ENCODE measurements around the gene CCDC57. TPM values are rescaled to one million over a fixed set of nuclear protein-coding genes. Genes with fewer than 3 reads are reported as not detected.
"Not testable (repeated sequence)": the region's sequence is repeated elsewhere in the genome, so short reads cannot be mapped to it uniquely, and the experiment has no call there.

The CCDC57 gene
- total RNA-seq, 1 experiment from 2014 or later: 69.9 TPM

- no peak overlapping the region for H3K27ac Mint-ChIP-seq (ENCODE audit: unreplicated experiment)
- H3K27me3 Mint-ChIP-seq (ENCODE audit: unreplicated experiment): no peaks in the 10 kb centered on the region
- intact Hi-C loops (cut with micrococcal nuclease; ENCODE audit: unreplicated experiment): no loop called here
- no peak overlapping the region for H3K4me3 Mint-ChIP-seq (ENCODE audit: low read depth, unreplicated experiment)
- peaks cover 2% of the 10 kb centered on the region for H3K9me3 Mint-ChIP-seq (ENCODE audit: low read depth, unreplicated experiment)
- no TSS peak for BruUV-seq (replicated peaks)
- TF ChIP-seq CTCF (IDR thresholded peaks at IDR 0.05; ENCODE audit: unreplicated experiment): no peak
- H3K4me1 Mint-ChIP-seq (ENCODE audit: low read depth, unreplicated experiment): peaks cover 6% of the 10 kb centered on the region
- no peak for DNase-seq
- H3K36me3 Mint-ChIP-seq (ENCODE audit: insufficient read depth, unreplicated experiment): no peaks in the 10 kb centered on the region
- CTCF ChIA-PET: no interaction called here
Measured at GRCh38 chr17:82143333-82143732, 69.3 kb downstream of the CCDC57 start.

DNA sequence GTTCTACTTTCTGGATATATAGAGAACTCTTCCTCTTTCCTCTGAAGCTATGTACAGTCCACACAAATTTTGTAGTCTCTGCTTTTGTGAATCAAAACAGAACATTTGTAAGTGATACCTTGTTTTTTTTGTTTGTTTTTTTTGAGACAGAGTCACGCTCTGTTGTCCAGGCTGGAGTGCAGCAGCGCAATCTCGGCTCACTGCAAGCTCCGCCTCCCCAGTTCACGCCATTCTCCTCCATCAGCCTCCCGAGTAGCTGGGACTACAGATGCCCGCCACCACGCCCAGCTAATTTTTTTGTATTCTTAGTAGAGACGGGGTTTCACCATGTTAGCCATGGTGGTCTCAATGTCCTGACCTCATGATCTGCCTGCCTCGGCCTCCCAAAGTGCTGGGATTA, 72.7 kb downstream of the CCDC57 start:
- H3K9me3 Mint-ChIP-seq (ENCODE audit: low read depth, unreplicated experiment); DNase-seq; H3K36me3 Mint-ChIP-seq (ENCODE audit: insufficient read depth, unreplicated experiment); H3K4me3 Mint-ChIP-seq (ENCODE audit: low read depth, unreplicated experiment); H3K27me3 Mint-ChIP-seq (ENCODE audit: unreplicated experiment); intact Hi-C loops (cut with micrococcal nuclease; ENCODE audit: unreplicated experiment); H3K27ac Mint-ChIP-seq (ENCODE audit: unreplicated experiment); CTCF ChIA-PET; BruUV-seq (replicated peaks); H3K4me1 Mint-ChIP-seq (ENCODE audit: low read depth, unreplicated experiment): not testable (repeated sequence)

DNA sequence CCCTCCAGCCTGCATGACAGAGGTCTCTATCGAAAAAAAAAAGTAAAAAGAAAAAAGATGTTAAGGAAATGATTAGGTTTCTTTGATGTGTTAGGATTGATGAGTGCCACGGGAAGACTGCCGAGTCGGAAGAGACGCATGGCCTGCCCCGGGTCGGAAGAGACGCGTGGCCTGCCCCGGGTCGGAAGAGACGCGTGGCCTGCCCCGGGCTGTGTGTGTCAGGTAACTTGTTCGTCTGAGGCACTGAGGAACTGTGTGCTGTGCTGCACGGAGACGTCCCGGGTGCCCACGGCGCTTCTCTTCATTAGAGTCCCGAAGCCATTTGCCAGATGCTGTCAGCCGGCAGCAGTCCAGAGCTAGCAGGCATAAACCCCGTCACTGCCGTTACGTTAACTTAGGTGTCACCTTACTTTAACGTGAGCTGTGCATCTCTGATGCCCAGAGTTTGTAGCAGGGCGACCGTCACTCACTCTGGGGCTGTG, 74.1 kb downstream of the CCDC57 start:
- CTCF ChIA-PET: no interaction called here
- Mint-ChIP-seq H3K27me3 (ENCODE audit: unreplicated experiment) (no peaks in the 10 kb centered on the region), H3K36me3 (ENCODE audit: insufficient read depth, unreplicated experiment) (no peaks in the 10 kb centered on the region), H3K4me3 (ENCODE audit: low read depth, unreplicated experiment) (no peak overlapping the region), H3K27ac (ENCODE audit: unreplicated experiment) (no peak overlapping the region), H3K9me3 (ENCODE audit: low read depth, unreplicated experiment) (no peaks in the 10 kb centered on the region), H3K4me1 (ENCODE audit: low read depth, unreplicated experiment) (no peaks in the 10 kb centered on the region)
- BruUV-seq (replicated peaks): no TSS peak
- TF ChIP-seq CTCF (IDR thresholded peaks at IDR 0.05; ENCODE audit: unreplicated experiment): no peak
- DNase-seq: no peak
- intact Hi-C loops (cut with micrococcal nuclease; ENCODE audit: unreplicated experiment): no loop called here

DNA sequence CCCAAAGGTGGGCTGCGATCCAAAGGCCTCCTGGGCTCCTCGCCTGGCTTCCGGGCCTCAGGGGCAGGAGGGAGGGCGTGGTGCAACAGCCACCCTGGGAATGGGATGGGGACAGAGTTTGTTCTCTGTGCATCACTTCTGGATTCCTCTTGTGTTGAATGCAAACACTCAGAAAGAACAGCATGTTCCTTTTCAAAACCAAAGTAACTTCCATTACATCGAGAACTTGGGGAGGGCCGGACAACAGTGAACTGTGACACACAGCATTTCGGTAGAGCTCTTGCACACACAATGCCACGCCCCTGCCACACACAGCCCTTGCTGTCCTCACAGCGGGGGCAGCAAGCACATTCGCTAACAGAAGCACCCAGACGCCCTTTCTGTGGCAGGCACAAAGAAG, 78.5 kb downstream of the CCDC57 start:
- Mint-ChIP-seq H3K4me3 (ENCODE audit: low read depth, unreplicated experiment) (no peak overlapping the region), H3K36me3 (ENCODE audit: insufficient read depth, unreplicated experiment) (no peaks in the 10 kb centered on the region), H3K4me1 (ENCODE audit: low read depth, unreplicated experiment) (no peaks in the 10 kb centered on the region), H3K27me3 (ENCODE audit: unreplicated experiment) (no peaks in the 10 kb centered on the region), H3K27ac (ENCODE audit: unreplicated experiment) (no peak overlapping the region), H3K9me3 (ENCODE audit: low read depth, unreplicated experiment) (no peaks in the 10 kb centered on the region)
- no peak for DNase-seq
- no TSS peak for BruUV-seq (replicated peaks)
- intact Hi-C loops (cut with micrococcal nuclease; ENCODE audit: unreplicated experiment): no loop called here
- TF ChIP-seq CTCF (IDR thresholded peaks at IDR 0.05; ENCODE audit: unreplicated experiment): no peak
- CTCF ChIA-PET: no interaction called here

DNA sequence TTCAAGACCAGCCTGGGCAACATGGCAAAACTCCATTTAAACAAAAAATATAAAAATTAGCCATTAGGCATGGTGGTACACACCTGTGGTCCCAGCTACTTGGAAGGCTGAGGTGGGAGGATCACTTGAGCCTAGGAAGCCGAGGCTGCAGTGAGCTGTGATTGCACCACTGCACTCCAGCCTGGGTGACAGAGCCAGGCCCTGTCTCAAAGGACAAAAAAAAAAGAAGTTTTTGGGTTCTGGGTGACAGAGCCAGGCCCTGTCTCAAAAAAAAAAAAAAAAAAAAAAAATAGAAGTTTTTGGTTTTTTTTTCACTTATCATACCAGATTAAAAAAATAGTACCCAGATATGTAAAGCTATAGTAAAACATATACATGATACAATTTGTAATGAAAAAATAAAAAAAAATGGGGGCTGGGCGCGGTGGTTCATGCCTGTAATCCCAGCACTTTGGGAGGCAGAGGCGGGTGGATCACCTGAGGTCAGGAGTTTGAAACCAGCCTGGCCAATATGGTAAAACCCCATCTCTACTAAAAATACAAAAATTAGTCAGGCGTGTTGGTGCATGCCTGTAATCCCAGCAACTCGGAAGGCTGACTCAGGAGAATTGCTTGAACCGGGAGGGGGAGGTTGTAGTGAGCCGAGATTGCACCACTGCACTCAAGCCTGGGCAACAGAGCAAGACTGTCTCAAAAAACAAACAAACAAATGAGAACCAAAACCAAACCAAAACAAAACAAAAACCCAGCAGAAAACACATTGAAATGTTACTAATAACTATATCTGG, 79.3 kb downstream of the CCDC57 start:
- intact Hi-C loops (cut with micrococcal nuclease; ENCODE audit: unreplicated experiment); H3K27ac Mint-ChIP-seq (ENCODE audit: unreplicated experiment); H3K36me3 Mint-ChIP-seq (ENCODE audit: insufficient read depth, unreplicated experiment); H3K4me1 Mint-ChIP-seq (ENCODE audit: low read depth, unreplicated experiment); H3K27me3 Mint-ChIP-seq (ENCODE audit: unreplicated experiment); H3K9me3 Mint-ChIP-seq (ENCODE audit: low read depth, unreplicated experiment); BruUV-seq (replicated peaks); H3K4me3 Mint-ChIP-seq (ENCODE audit: low read depth, unreplicated experiment); DNase-seq: not testable (repeated sequence)
- CTCF ChIA-PET: interaction anchor here (0.6 kb wide), 1 partner anchor 77 kb away, joined by 7 read pairs; no protein-coding TSS in a partner anchor

Measured in Calu3 (cell line).